Keratinocyte (primary cell): ENCODE results near the gene WDR82.

Experiments
- CTCF ChIP-seq, 3 experiments: IDR thresholded peaks in 1 of 3; conservative IDR thresholded peaks in 1 of 3; optimal IDR thresholded peaks in 1 of 3; 2 replicates in 2 of 3; 3 replicates in 1 of 3; pipeline versions ENCODE3 to v1.5.1; 2011; ENCODE audit warnings: low read length in 3 of 3, mild to moderate bottlenecking in 3 of 3, moderate library complexity in 2 of 3, control low read depth in 1 of 3, inconsistent platforms in 1 of 3; ENCODE audit not compliant: insufficient read depth in 2 of 3; ENCODE audit errors: extremely low read depth in 1 of 3
- EZH2 ChIP-seq: IDR thresholded peaks from one replicate; pipeline ENCODE4 v1.6.1; 2012; ENCODE audit warnings: inconsistent platforms, mild to moderate bottlenecking, low read length, moderate library complexity

GRCh38 chr3:52237006-52237656 lies 41.3 kb downstream of the WDR82 start:
- TF ChIP-seq CTCF (optimal IDR thresholded peaks at IDR 0.05 in 1 of 3, IDR thresholded peaks at IDR 0.05 in 1 of 3, conservative IDR thresholded peaks at IDR 0.05 in 1 of 3; ENCODE audit: extremely low read depth in 1 of 3, insufficient read depth in 2 of 3, low read length in 3 of 3) (no peak), EZH2 (no peak)
